GM08714 (cell line): Measurements from ENCODE around the gene MYRF.

Experiments used
- H3K4me3 ChIP-seq: fragments of 200-500 bp; sonication (Bioruptor generic); 2 replicates; pipeline ENCODE4 v1.5.1; 2014; ENCODE audit warnings: mild to moderate bottlenecking, low read length, inconsistent platforms
- ZNF274 ChIP-seq: IDR thresholded peaks from 2 replicates; pipeline ENCODE4 v1.6.1; 2012; ENCODE audit warnings: mild to moderate bottlenecking, low read depth, low read length

Gene MYRF

GRCh38 chr11:61730240-61730994 lies 22.0 kb upstream of the MYRF start:
- no peak overlapping the region for H3K4me3 ChIP-seq
- no peak for TF ChIP-seq ZNF274

- H3K4me3 ChIP-seq: no peak overlapping the region
- no peak for TF ChIP-seq ZNF274
Observed at GRCh38 chr11:61731211-61731951, 21.1 kb upstream of the MYRF start.

GRCh38 chr11:61731952-61732675 lies 20.3 kb upstream of the MYRF start:
- TF ChIP-seq ZNF274: no peak
- no peak overlapping the region for H3K4me3 ChIP-seq

- H3K4me3 ChIP-seq: no peak overlapping the region
- TF ChIP-seq ZNF274: no peak
Observed at GRCh38 chr11:61732705-61733104, 19.7 kb upstream of the MYRF start.

GRCh38 chr11:61733120-61733978 lies 19.1 kb upstream of the MYRF start:
- H3K4me3 ChIP-seq: no peak overlapping the region
- TF ChIP-seq ZNF274: no peak

- no peak for TF ChIP-seq ZNF274
- H3K4me3 ChIP-seq: no peak overlapping the region
Observed at GRCh38 chr11:61734767-61735166, 17.7 kb upstream of the MYRF start.

- TF ChIP-seq ZNF274: no peak
- H3K4me3 ChIP-seq: no peak overlapping the region
Observed at GRCh38 chr11:61735391-61735790, 17.0 kb upstream of the MYRF start.

- no peak for TF ChIP-seq ZNF274
- H3K4me3 ChIP-seq: no peak overlapping the region
Observed at GRCh38 chr11:61736310-61736709, 16.1 kb upstream of the MYRF start.

- TF ChIP-seq ZNF274: no peak
- H3K4me3 ChIP-seq: no peak overlapping the region
Observed at GRCh38 chr11:61737131-61737530, 15.3 kb upstream of the MYRF start.

- no peak for TF ChIP-seq ZNF274
- H3K4me3 ChIP-seq: no peak overlapping the region
Observed at GRCh38 chr11:61737636-61738386, 14.6 kb upstream of the MYRF start.

- no peak for TF ChIP-seq ZNF274
Observed at GRCh38 chr11:61738776-61739175, 13.7 kb upstream of the MYRF start.

GRCh38 chr11:61739413-61739812 lies 13.0 kb upstream of the MYRF start:
- no peak for TF ChIP-seq ZNF274
- no peak overlapping the region for H3K4me3 ChIP-seq

More at GRCh38 chr11:61738776-61739175, 13.7 kb upstream of the MYRF start:
- no peak overlapping the region for H3K4me3 ChIP-seq

- H3K4me3 ChIP-seq: no peak overlapping the region
- no peak for TF ChIP-seq ZNF274
Observed at GRCh38 chr11:61739966-61740365, 12.5 kb upstream of the MYRF start.

- no peak overlapping the region for H3K4me3 ChIP-seq
- no peak for TF ChIP-seq ZNF274
Observed at GRCh38 chr11:61742391-61742790, 10.0 kb upstream of the MYRF start.
